Measurements from ENCODE around the gene FOXL1.

DNA sequence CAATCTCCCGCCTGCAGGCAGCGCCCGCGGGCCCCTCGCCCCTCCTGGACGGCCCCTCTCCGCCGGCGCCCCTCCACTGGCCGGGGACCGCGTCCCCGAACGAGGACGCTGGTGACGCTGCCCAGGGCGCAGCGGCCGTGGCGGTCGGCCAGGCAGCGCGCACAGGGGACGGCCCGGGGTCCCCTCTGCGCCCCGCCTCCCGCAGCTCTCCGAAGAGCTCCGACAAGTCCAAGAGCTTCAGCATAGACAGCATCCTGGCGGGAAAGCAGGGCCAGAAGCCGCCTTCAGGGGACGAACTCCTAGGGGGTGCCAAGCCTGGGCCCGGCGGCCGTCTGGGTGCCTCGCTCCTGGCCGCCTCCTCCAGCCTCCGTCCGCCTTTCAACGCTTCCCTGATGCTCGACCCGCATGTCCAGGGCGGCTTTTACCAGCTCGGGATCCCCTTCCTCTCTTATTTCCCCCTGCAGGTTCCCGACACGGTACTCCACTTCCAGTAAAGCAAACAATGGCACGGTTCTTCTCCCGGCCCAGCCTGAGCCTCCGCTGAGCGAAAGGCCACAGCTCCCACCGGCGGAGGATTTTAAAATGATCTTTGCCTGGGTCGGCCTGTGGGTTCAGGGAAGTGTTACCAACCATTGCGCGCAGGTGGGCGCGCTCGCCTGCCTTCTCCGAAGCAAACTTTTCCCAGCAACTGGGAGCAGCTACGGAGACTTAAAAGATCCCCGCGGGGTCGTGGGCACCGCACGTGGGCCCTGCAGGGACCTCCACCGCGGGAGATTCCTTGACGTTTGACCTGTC lies 1.1 kb downstream of the FOXL1 start:
- TF ChIP-seq EZH2 (IDR thresholded peaks at IDR 0.05), result no peak
- TF ChIP-seq, protein P1, sequence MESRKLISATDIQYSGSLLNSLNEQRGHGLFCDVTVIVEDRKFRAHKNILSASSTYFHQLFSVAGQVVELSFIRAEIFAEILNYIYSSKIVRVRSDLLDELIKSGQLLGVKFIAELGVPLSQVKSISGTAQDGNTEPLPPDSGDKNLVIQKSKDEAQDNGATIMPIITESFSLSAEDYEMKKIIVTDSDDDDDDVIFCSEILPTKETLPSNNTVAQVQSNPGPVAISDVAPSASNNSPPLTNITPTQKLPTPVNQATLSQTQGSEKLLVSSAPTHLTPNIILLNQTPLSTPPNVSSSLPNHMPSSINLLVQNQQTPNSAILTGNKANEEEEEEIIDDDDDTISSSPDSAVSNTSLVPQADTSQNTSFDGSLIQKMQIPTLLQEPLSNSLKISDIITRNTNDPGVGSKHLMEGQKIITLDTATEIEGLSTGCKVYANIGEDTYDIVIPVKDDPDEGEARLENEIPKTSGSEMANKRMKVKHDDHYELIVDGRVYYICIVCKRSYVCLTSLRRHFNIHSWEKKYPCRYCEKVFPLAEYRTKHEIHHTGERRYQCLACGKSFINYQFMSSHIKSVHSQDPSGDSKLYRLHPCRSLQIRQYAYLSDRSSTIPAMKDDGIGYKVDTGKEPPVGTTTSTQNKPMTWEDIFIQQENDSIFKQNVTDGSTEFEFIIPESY (IDR thresholded peaks at IDR 0.05; ENCODE audit: extremely low read depth, insufficient replicate concordance, low read length), result no peak
- TF ChIP-seq, protein P2, sequence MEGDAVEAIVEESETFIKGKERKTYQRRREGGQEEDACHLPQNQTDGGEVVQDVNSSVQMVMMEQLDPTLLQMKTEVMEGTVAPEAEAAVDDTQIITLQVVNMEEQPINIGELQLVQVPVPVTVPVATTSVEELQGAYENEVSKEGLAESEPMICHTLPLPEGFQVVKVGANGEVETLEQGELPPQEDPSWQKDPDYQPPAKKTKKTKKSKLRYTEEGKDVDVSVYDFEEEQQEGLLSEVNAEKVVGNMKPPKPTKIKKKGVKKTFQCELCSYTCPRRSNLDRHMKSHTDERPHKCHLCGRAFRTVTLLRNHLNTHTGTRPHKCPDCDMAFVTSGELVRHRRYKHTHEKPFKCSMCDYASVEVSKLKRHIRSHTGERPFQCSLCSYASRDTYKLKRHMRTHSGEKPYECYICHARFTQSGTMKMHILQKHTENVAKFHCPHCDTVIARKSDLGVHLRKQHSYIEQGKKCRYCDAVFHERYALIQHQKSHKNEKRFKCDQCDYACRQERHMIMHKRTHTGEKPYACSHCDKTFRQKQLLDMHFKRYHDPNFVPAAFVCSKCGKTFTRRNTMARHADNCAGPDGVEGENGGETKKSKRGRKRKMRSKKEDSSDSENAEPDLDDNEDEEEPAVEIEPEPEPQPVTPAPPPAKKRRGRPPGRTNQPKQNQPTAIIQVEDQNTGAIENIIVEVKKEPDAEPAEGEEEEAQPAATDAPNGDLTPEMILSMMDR (IDR thresholded peaks at IDR 0.05 in 2 of 3, conservative IDR thresholded peaks at IDR 0.05 in 1 of 3; ENCODE audit: borderline replicate concordance in 1 of 3, insufficient read depth in 1 of 3, low read depth in 2 of 3, low read length in 2 of 3), result no peak

Measured in HCT116 (cell line).